GM23338 (cell line): ENCODE results near the gene UST. TPM values are rescaled to one million over a fixed set of nuclear protein-coding genes. Genes with fewer than 3 reads are reported as not detected.

Experiments
- ATAC-seq: fragments of 200-7000 bp; cut with Tn5 transposase; 3 replicates; pipeline ENCODE4 v1.9.1; 2020
- DNase-seq: peaks from one replicate; pipeline ENCODE4 v3.0.0-alpha.2; 2015; ENCODE audit warnings: low spot score
- H2AFZ ChIP-seq: fragments of 200-600 bp; sonication (generic); 2 replicates; pipeline ENCODE4 v1.8.0; 2016; ENCODE audit warnings: antibody characterized with exemption, mild to moderate bottlenecking, moderate library complexity
- H3F3A ChIP-seq: fragments of 200-600 bp; sonication (generic); replicated peaks from 2 replicates; pipeline ENCODE4 v1.8.0; 2017; ENCODE audit warnings: antibody characterized with exemption, mixed run types, low read depth
- H3K27ac ChIP-seq: fragments of 200-600 bp; sonication (generic); 2 replicates; pipeline ENCODE4 v1.6.1; 2016; ENCODE audit warnings: low read depth
- H3K27me3 ChIP-seq: fragments of 200-600 bp; sonication (generic); 2 replicates; pipeline ENCODE4 v1.8.0; 2016; ENCODE audit warnings: mild to moderate bottlenecking, mixed run types, moderate library complexity; ENCODE audit not compliant: insufficient read depth
- H3K36me3 ChIP-seq: fragments of 200-600 bp; sonication (generic); 2 replicates; pipeline ENCODE4 v1.8.0; 2016; ENCODE audit warnings: mild to moderate bottlenecking; ENCODE audit not compliant: insufficient read depth
- H3K4me1 ChIP-seq: fragments of 200-600 bp; sonication (generic); 2 replicates; pipeline ENCODE4 v1.8.0; 2016; ENCODE audit warnings: mild to moderate bottlenecking, moderate library complexity; ENCODE audit not compliant: insufficient read depth
- H3K4me2 ChIP-seq: fragments of 200-600 bp; sonication (generic); 2 replicates; pipeline ENCODE4 v1.7.1; 2017; ENCODE audit warnings: mixed run types
- H3K4me3 ChIP-seq: fragments of 200-600 bp; sonication (generic); 2 replicates; pipeline ENCODE4 v1.6.1; 2016; ENCODE audit warnings: mixed run types
- H3K79me2 ChIP-seq: fragments of 200-600 bp; sonication (generic); replicated peaks from 2 replicates; pipeline ENCODE4 v1.8.0; 2017; ENCODE audit warnings: mild to moderate bottlenecking; ENCODE audit not compliant: insufficient read depth
- H3K9me2 ChIP-seq: fragments of 200-600 bp; sonication (generic); 2 replicates; pipeline ENCODE4 v1.8.0; 2017; ENCODE audit not compliant: insufficient read depth
- H4K20me1 ChIP-seq: fragments of 200-600 bp; sonication (generic); replicated peaks from 2 replicates; pipeline ENCODE4 v1.8.0; 2017; ENCODE audit warnings: mild to moderate bottlenecking; ENCODE audit not compliant: insufficient read depth
- H3K27ac Mint-ChIP-seq: 2 replicates; pipeline ENCODE4 v1.8.0; 2020; ENCODE audit warnings: inconsistent platforms, mild to moderate bottlenecking, moderate library complexity, mixed read lengths
- H3K27me3 Mint-ChIP-seq: 3 replicates; pipeline ENCODE4 v1.8.0; 2022; ENCODE audit warnings: low read depth, mild to moderate bottlenecking, moderate library complexity, mixed read lengths, inconsistent platforms; ENCODE audit not compliant: insufficient read depth, poor library complexity
- H3K36me3 Mint-ChIP-seq: 3 replicates; pipeline ENCODE4 v1.8.0; 2021; ENCODE audit warnings: low read depth, mild to moderate bottlenecking, inconsistent platforms, moderate library complexity, mixed read lengths
- H3K4me1 Mint-ChIP-seq: 3 replicates; pipeline ENCODE4 v1.8.0; 2020; ENCODE audit warnings: mild to moderate bottlenecking, inconsistent platforms, mixed read lengths
- H3K4me3 Mint-ChIP-seq: 3 replicates; pipeline ENCODE4 v1.8.0; 2021; ENCODE audit warnings: moderate library complexity, mild to moderate bottlenecking, inconsistent platforms, mixed read lengths
- H3K9me3 Mint-ChIP-seq: 3 replicates; pipeline ENCODE4 v1.8.0; 2020; ENCODE audit warnings: moderate library complexity, mild to moderate bottlenecking, inconsistent platforms, mixed read lengths
- CREB1 ChIP-seq: fragments of 250-450 bp; sonication (Bioruptor Pico); IDR thresholded peaks from 2 replicates; pipeline ENCODE4 v1.5.0; 2020; ENCODE audit warnings: low read depth, mild to moderate bottlenecking, moderate library complexity
- EZH2 ChIP-seq: fragments of 200-600 bp; sonication (generic); IDR thresholded peaks from one replicate; pipeline ENCODE4 v1.8.0; 2017; ENCODE audit warnings: antibody characterized with exemption, mild to moderate bottlenecking, low read depth; ENCODE audit not compliant: unreplicated experiment
- EZH2phosphoT487 ChIP-seq: fragments of 200-600 bp; sonication (generic); IDR thresholded peaks from one replicate; pipeline ENCODE4 v1.8.1; 2018; ENCODE audit warnings: antibody characterized with exemption; ENCODE audit not compliant: unreplicated experiment
- JUNB ChIP-seq: IDR thresholded peaks from one replicate; pipeline ENCODE4 v1.6.1; 2016; ENCODE audit warnings: antibody characterized with exemption; ENCODE audit not compliant: unreplicated experiment
- NANOG ChIP-seq: IDR thresholded peaks from 2 replicates; pipeline ENCODE4 v1.6.1; 2016; ENCODE audit warnings: antibody characterized with exemption, borderline replicate concordance
- POLR2AphosphoS5 ChIP-seq: IDR thresholded peaks from 2 replicates; pipeline ENCODE4 v1.6.1; 2016; ENCODE audit warnings: antibody characterized with exemption, low read depth
- REST ChIP-seq: IDR thresholded peaks from one replicate; pipeline ENCODE4 v1.6.1; 2018; ENCODE audit warnings: antibody characterized with exemption; ENCODE audit not compliant: unreplicated experiment
- STAT1 ChIP-seq: IDR thresholded peaks from one replicate; pipeline ENCODE4 v1.6.1; 2016; ENCODE audit warnings: antibody characterized with exemption; ENCODE audit not compliant: unreplicated experiment
- ZNF114 ChIP-seq: fragments of 250-450 bp; sonication (Bioruptor Pico); IDR thresholded peaks from 2 replicates; pipeline ENCODE4 v1.5.0; 2020; ENCODE audit warnings: mild to moderate bottlenecking, moderate library complexity
- ZNF331 ChIP-seq: fragments of 250-450 bp; sonication (Bioruptor Pico); IDR thresholded peaks from 2 replicates; pipeline ENCODE4 v1.5.0; 2020; ENCODE audit warnings: low read depth, mild to moderate bottlenecking, moderate library complexity
- ZNF462 ChIP-seq: fragments of 250-450 bp; sonication (Bioruptor Pico); IDR thresholded peaks from 2 replicates; pipeline ENCODE4 v1.5.0; 2020; ENCODE audit warnings: mild to moderate bottlenecking, moderate library complexity
- polyA plus RNA-seq: library from polyadenylated mRNA; unstranded; fragments of >200 nt; fragmentation: Nextera tagmentation; extraction: Ambion mirVana; gene quantifications from 2 replicates; pipeline ENCODE4 v1.2.1, GENCODE V29; 2016
- total RNA-seq: library from RNA; depleted of rRNA; stranded (reverse); fragments of >200 nt; shearing (Covaris generic); gene quantifications from 2 replicates; pipeline ENCODE4 v1.2.3, GENCODE V29; 2014
- TF ChIP-seq, protein P1 (sequence below): IDR thresholded peaks from 2 replicates; pipeline ENCODE4 v1.6.1; 2016; ENCODE audit warnings: antibody characterized with exemption
- TF ChIP-seq, protein P2 (sequence below), 2 experiments: fragments of 200-600 bp in 1 of 2; sonication (generic) in 1 of 2; conservative IDR thresholded peaks; 2 replicates each; pipeline versions ENCODE4 v1.5.1 to v1.6.1; 2016 to 2017; ENCODE audit warnings: antibody characterized with exemption in 2 of 2, low read depth in 2 of 2, mild to moderate bottlenecking in 2 of 2, moderate library complexity in 1 of 2

UST gene
- total and polyA plus RNA-seq, 2 experiments from 2014 or later = 12.6 to 33.0 TPM

GRCh38 chr6:149033454-149033853, 286.6 kb downstream of the UST start:
- no peak overlapping the region for H2AFZ ChIP-seq
- H3K4me3 ChIP-seq = no peak overlapping the region
- Mint-ChIP-seq H3K27ac (0 out of 2 replicates have a peak overlapping the region, but pooled peaks have one; percentile 27), H3K4me1 (peaks cover 57% of the 10 kb centered on the region), H3K4me3 (no peak overlapping the region), H3K36me3 (peaks cover 7% of the 10 kb centered on the region), H3K9me3 (no peaks in the 10 kb centered on the region), H3K27me3 (peaks cover 4% of the 10 kb centered on the region)
- H4K20me1 ChIP-seq = peaks cover 4% of the 10 kb centered on the region; the same call in 1 of the 2 replicates
- no peaks in the 10 kb centered on the region for H3K36me3 ChIP-seq
- TF ChIP-seq JUNB (no peak), ZNF462 (no peak), ZNF114 (CRISPR knock-in tag) (no peak), POLR2AphosphoS5 (no peak), REST (no peak), NANOG (no peak), EZH2 (no peak), STAT1 (no peak), EZH2phosphoT487 (no peak), CREB1 (CRISPR knock-in tag) (no peak), ZNF331 (no peak)
- TF ChIP-seq, protein P1, sequence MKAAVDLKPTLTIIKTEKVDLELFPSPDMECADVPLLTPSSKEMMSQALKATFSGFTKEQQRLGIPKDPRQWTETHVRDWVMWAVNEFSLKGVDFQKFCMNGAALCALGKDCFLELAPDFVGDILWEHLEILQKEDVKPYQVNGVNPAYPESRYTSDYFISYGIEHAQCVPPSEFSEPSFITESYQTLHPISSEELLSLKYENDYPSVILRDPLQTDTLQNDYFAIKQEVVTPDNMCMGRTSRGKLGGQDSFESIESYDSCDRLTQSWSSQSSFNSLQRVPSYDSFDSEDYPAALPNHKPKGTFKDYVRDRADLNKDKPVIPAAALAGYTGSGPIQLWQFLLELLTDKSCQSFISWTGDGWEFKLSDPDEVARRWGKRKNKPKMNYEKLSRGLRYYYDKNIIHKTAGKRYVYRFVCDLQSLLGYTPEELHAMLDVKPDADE = no peak
- TF ChIP-seq, protein P2, sequence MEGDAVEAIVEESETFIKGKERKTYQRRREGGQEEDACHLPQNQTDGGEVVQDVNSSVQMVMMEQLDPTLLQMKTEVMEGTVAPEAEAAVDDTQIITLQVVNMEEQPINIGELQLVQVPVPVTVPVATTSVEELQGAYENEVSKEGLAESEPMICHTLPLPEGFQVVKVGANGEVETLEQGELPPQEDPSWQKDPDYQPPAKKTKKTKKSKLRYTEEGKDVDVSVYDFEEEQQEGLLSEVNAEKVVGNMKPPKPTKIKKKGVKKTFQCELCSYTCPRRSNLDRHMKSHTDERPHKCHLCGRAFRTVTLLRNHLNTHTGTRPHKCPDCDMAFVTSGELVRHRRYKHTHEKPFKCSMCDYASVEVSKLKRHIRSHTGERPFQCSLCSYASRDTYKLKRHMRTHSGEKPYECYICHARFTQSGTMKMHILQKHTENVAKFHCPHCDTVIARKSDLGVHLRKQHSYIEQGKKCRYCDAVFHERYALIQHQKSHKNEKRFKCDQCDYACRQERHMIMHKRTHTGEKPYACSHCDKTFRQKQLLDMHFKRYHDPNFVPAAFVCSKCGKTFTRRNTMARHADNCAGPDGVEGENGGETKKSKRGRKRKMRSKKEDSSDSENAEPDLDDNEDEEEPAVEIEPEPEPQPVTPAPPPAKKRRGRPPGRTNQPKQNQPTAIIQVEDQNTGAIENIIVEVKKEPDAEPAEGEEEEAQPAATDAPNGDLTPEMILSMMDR (conservative IDR thresholded peaks at IDR 0.05; ENCODE audit: low read depth in 2 of 2) = no peak
- no peaks in the 10 kb centered on the region for H3K27me3 ChIP-seq
- H3F3A ChIP-seq = no peaks in the 10 kb centered on the region
- DNase-seq (no peak), ATAC-seq (no peak)
- no peaks in the 10 kb centered on the region for H3K9me2 ChIP-seq
- peaks cover 26% of the 10 kb centered on the region for H3K4me1 ChIP-seq
- H3K79me2 ChIP-seq = no peaks in the 10 kb centered on the region
- no peak overlapping the region for H3K27ac ChIP-seq
- no peak overlapping the region for H3K4me2 ChIP-seq
